ENCODE results near the gene SHISA4. TPM values are rescaled to one million over a fixed set of nuclear protein-coding genes. Genes with fewer than 3 reads are reported as not detected.

Gene SHISA4
- total RNA-seq, 3 donors from 2014 or later (not counting 1 experiment from before 2014, with no cell fraction given) = 0.54 to 2.0 TPM; not detected in 1

- H3K4me3 ChIP-seq (ENCODE audit: low read length) = no peak overlapping the region
- H3K36me3 Mint-ChIP-seq = no peaks in the 10 kb centered on the region
- H3K27ac Mint-ChIP-seq = no peak overlapping the region
- H3K9me3 ChIP-seq (ENCODE audit: control insufficient read depth, insufficient read depth, low read length) = no peaks in the 10 kb centered on the region
- H3K27me3 ChIP-seq (ENCODE audit: control insufficient read depth, insufficient read depth, low read length) = no peaks in the 10 kb centered on the region
- ATAC-seq (no peak), DNase-seq (no peak)
- peaks cover 7% of the 10 kb centered on the region for H3K4me1 ChIP-seq (ENCODE audit: control insufficient read depth, insufficient read depth, low read length)
- no peaks in the 10 kb centered on the region for H3K36me3 ChIP-seq (ENCODE audit: control insufficient read depth, insufficient read depth, low read length)
- intact Hi-C loops (cut with micrococcal nuclease) = no loop called here
- H3K27ac ChIP-seq (ENCODE audit: low read length) = no peak overlapping the region
- no peak overlapping the region for H3K4me3 Mint-ChIP-seq
- 90% methylated on average over 3 of the region's 3 CpGs for WGBS (ENCODE audit: insufficient coverage)
- peaks cover 0 to 2% of the 10 kb centered on the region in 2 donors for H3K27me3 Mint-ChIP-seq (ENCODE audit: low read depth in 2 of 2)
- H3K4me1 Mint-ChIP-seq = peaks cover 0 to 4% of the 10 kb centered on the region in 2 donors
- no peak for TF ChIP-seq CTCF (IDR thresholded peaks at IDR 0.05)
- no peaks in the 10 kb centered on the region for H3K9me3 Mint-ChIP-seq
Observed at GRCh38 chr1:201906336-201906735, 17.6 kb downstream of the SHISA4 start.

GRCh38 chr1:201907621-201908020, 18.9 kb downstream of the SHISA4 start:
- intact Hi-C loops (cut with micrococcal nuclease) = no loop called here
- H3K4me1 Mint-ChIP-seq = peaks cover 0 to 4% of the 10 kb centered on the region in 2 donors
- Histone ChIP-seq H3K9me3 (ENCODE audit: control insufficient read depth, insufficient read depth, low read length) (no peaks in the 10 kb centered on the region), H3K4me1 (ENCODE audit: control insufficient read depth, insufficient read depth, low read length) (peaks cover 7% of the 10 kb centered on the region), H3K27ac (ENCODE audit: low read length) (no peak overlapping the region), H3K36me3 (ENCODE audit: control insufficient read depth, insufficient read depth, low read length) (no peaks in the 10 kb centered on the region), H3K4me3 (ENCODE audit: low read length) (no peak overlapping the region), H3K27me3 (ENCODE audit: control insufficient read depth, insufficient read depth, low read length) (no peaks in the 10 kb centered on the region)
- ATAC-seq (no peak), DNase-seq (no peak)
- no peak for TF ChIP-seq CTCF (IDR thresholded peaks at IDR 0.05)
- H3K36me3 Mint-ChIP-seq = no peaks in the 10 kb centered on the region
- no peak overlapping the region for H3K27ac Mint-ChIP-seq
- 95% methylated on average over 6 of the region's 6 CpGs for WGBS (ENCODE audit: insufficient coverage)
- peaks cover 0 to 2% of the 10 kb centered on the region in 2 donors for H3K27me3 Mint-ChIP-seq (ENCODE audit: low read depth in 2 of 2)
- no peaks in the 10 kb centered on the region for H3K9me3 Mint-ChIP-seq
- no peak overlapping the region for H3K4me3 Mint-ChIP-seq

- 61% methylated on average over 4 of the region's 4 CpGs for WGBS (ENCODE audit: insufficient coverage)
- intact Hi-C loops (cut with micrococcal nuclease) = no loop called here
- H3K4me1 ChIP-seq (ENCODE audit: control insufficient read depth, insufficient read depth, low read length) = no peaks in the 10 kb centered on the region
- no peak overlapping the region for H3K27ac Mint-ChIP-seq
- H3K4me3 ChIP-seq (ENCODE audit: low read length) = no peak overlapping the region
- H3K9me3 Mint-ChIP-seq = no peaks in the 10 kb centered on the region
- H3K27ac ChIP-seq (ENCODE audit: low read length) = no peak overlapping the region
- no peak for DNase-seq
- ATAC-seq = no peak
- TF ChIP-seq CTCF (IDR thresholded peaks at IDR 0.05) = no peak
- H3K36me3 Mint-ChIP-seq = no peaks in the 10 kb centered on the region
- H3K9me3 ChIP-seq (ENCODE audit: control insufficient read depth, insufficient read depth, low read length) = no peaks in the 10 kb centered on the region
- H3K4me3 Mint-ChIP-seq = no peak overlapping the region
- H3K4me1 Mint-ChIP-seq = no peaks in the 10 kb centered on the region
- no peaks in the 10 kb centered on the region for H3K36me3 ChIP-seq (ENCODE audit: control insufficient read depth, insufficient read depth, low read length)
- peaks cover 0 to 8% of the 10 kb centered on the region in 2 donors for H3K27me3 Mint-ChIP-seq (ENCODE audit: low read depth in 2 of 2)
- no peaks in the 10 kb centered on the region for H3K27me3 ChIP-seq (ENCODE audit: control insufficient read depth, insufficient read depth, low read length)
Observed at GRCh38 chr1:201911826-201912571, 23.3 kb downstream of the SHISA4 start.

- H3K36me3 Mint-ChIP-seq = no peaks in the 10 kb centered on the region
- DNase-seq (no peak), ATAC-seq (no peak)
- Histone ChIP-seq H3K36me3 (ENCODE audit: control insufficient read depth, insufficient read depth, low read length) (no peaks in the 10 kb centered on the region), H3K9me3 (ENCODE audit: control insufficient read depth, insufficient read depth, low read length) (no peaks in the 10 kb centered on the region), H3K4me3 (ENCODE audit: low read length) (no peak overlapping the region), H3K4me1 (ENCODE audit: control insufficient read depth, insufficient read depth, low read length) (no peaks in the 10 kb centered on the region), H3K27me3 (ENCODE audit: control insufficient read depth, insufficient read depth, low read length) (no peaks in the 10 kb centered on the region), H3K27ac (ENCODE audit: low read length) (no peak overlapping the region)
- peaks cover 0 to 8% of the 10 kb centered on the region in 2 donors for H3K27me3 Mint-ChIP-seq (ENCODE audit: low read depth in 2 of 2)
- no peaks in the 10 kb centered on the region for H3K4me1 Mint-ChIP-seq
- WGBS (ENCODE audit: insufficient coverage) = 94% methylated on average over 5 of the region's 5 CpGs
- H3K9me3 Mint-ChIP-seq = no peaks in the 10 kb centered on the region
- intact Hi-C loops (cut with micrococcal nuclease) = no loop called here
- H3K4me3 Mint-ChIP-seq = no peak overlapping the region
- no peak for TF ChIP-seq CTCF (IDR thresholded peaks at IDR 0.05)
- H3K27ac Mint-ChIP-seq = no peak overlapping the region
Observed at GRCh38 chr1:201912832-201913231, 24.1 kb downstream of the SHISA4 start.

Data from natural killer cell (primary cell).